K562 (cell line): ENCODE results near the gene SH3TC1. TPM values are rescaled to one million over a fixed set of nuclear protein-coding genes. Genes with fewer than 3 reads are reported as not detected.
A peak's percentile ranks its signal among the peaks of the same experiment; 100 is the strongest.

Source experiments
- ATF7 ChIP-seq: fragments of 450-650 bp; IDR thresholded peaks from 2 replicates; pipeline ENCODE4 v1.7.1; 2014; ENCODE audit warnings: mild to moderate bottlenecking, moderate library complexity
- BRD9 ChIP-seq: fragments of 450-650 bp; IDR thresholded peaks from 2 replicates; pipeline ENCODE4 v1.6.1; 2018; ENCODE audit warnings: low read depth; ENCODE audit not compliant: partially characterized antibody
- CAMTA2 ChIP-seq: fragments of 250-450 bp; sonication (Bioruptor Pico); conservative IDR thresholded peaks from 2 replicates; pipeline ENCODE4 v1.5.1; 2022
- CBX1 ChIP-seq: sonication (generic); IDR thresholded peaks from 2 replicates; pipeline ENCODE4 v1.6.1; 2016; ENCODE audit warnings: antibody characterized with exemption, low read depth, mild to moderate bottlenecking
- CBX5 ChIP-seq: IDR thresholded peaks from 2 replicates; pipeline ENCODE4 v1.6.1; 2014; ENCODE audit warnings: low read depth, borderline replicate concordance
- CHD1 ChIP-seq: fragments of 200-600 bp; sonication (generic); IDR thresholded peaks from one replicate; pipeline ENCODE4 v1.6.1; 2012; ENCODE audit warnings: mild to moderate bottlenecking, moderate library complexity, low read length, inconsistent platforms
- DLX4 ChIP-seq: fragments of 250-450 bp; sonication (Bioruptor Pico); IDR thresholded peaks from 2 replicates; pipeline ENCODE4 v1.6.1; 2021; ENCODE audit warnings: mild to moderate bottlenecking
- EWSR1 ChIP-seq: fragments of 450-650 bp; IDR thresholded peaks from 2 replicates; pipeline ENCODE4 v1.6.1; 2018; ENCODE audit warnings: borderline replicate concordance, mild to moderate bottlenecking, low read depth, moderate library complexity; ENCODE audit not compliant: partially characterized antibody
- KAT8 ChIP-seq: fragments of 450-650 bp; IDR thresholded peaks from 2 replicates; pipeline ENCODE4 v1.6.1; 2016; ENCODE audit warnings: low read depth, mild to moderate bottlenecking
- L3MBTL2 ChIP-seq: fragments of 450-650 bp; IDR thresholded peaks from 2 replicates; pipeline ENCODE4 v1.6.1; 2016; ENCODE audit warnings: mild to moderate bottlenecking, moderate library complexity
- NBN ChIP-seq: fragments of 450-650 bp; IDR thresholded peaks from 2 replicates; pipeline ENCODE4 v1.6.1; 2016; ENCODE audit warnings: low read depth, mild to moderate bottlenecking
- NFE2L1 ChIP-seq: fragments of 450-650 bp; IDR thresholded peaks from 2 replicates; pipeline ENCODE4 v1.6.1; 2016; ENCODE audit warnings: missing genetic modification characterization, low read depth, mild to moderate bottlenecking, missing compliant biosample characterization, moderate library complexity, borderline replicate concordance
- NFRKB ChIP-seq: fragments of 450-650 bp; IDR thresholded peaks from 2 replicates; pipeline ENCODE4 v1.6.1; 2016; ENCODE audit warnings: low read depth
- POLR3G ChIP-seq: IDR thresholded peaks from 2 replicates; pipeline ENCODE4 v1.6.1; 2011; ENCODE audit not compliant: insufficient read length, insufficient replicate concordance; ENCODE audit errors: extremely low read depth
- RAD21 ChIP-seq, 2 experiments: fragments of 250-450 bp in 1 of 2; fragments of 450-650 bp in 1 of 2; sonication (Bioruptor Pico) in 1 of 2; formaldehyde crosslinking in 1 of 2; IDR thresholded peaks in 1 of 2; conservative IDR thresholded peaks in 1 of 2; 2 replicates each; pipeline versions ENCODE4 v1.4.0 to v1.8.0; 2020 to 2022; ENCODE audit warnings: mild to moderate bottlenecking in 2 of 2, moderate library complexity in 1 of 2
- RBM39 ChIP-seq: fragments of 200-400 bp; formaldehyde crosslinking; optimal IDR thresholded peaks from 2 replicates; pipeline ENCODE3; 2018; ENCODE audit warnings: low read depth, low read length
- RCOR1 ChIP-seq, 2 experiments: IDR thresholded peaks; 2 replicates each; pipeline ENCODE4 v1.6.1; 2012; ENCODE audit warnings: low read depth in 2 of 2, low read length in 2 of 2, borderline replicate concordance in 1 of 2, improper control_type of control experiment in 1 of 2
- SRSF1 ChIP-seq: fragments of 200-400 bp; formaldehyde crosslinking; IDR thresholded peaks from 2 replicates; pipeline ENCODE4 v1.6.1; 2017; ENCODE audit warnings: mild to moderate bottlenecking, low read depth, low read length, moderate library complexity
- STAT5B ChIP-seq: fragments of 250-450 bp; sonication (Bioruptor Pico); IDR thresholded peaks from 2 replicates; pipeline ENCODE4 v1.8.0; 2021; ENCODE audit warnings: mild to moderate bottlenecking, inconsistent platforms
- THRAP3 ChIP-seq: fragments of 450-650 bp; IDR thresholded peaks from 2 replicates; pipeline ENCODE4 v1.6.1; 2016; ENCODE audit warnings: mild to moderate bottlenecking, inconsistent platforms, borderline replicate concordance
- TRIM25 ChIP-seq: fragments of 450-650 bp; IDR thresholded peaks from 2 replicates; pipeline ENCODE4 v1.7.0; 2016; ENCODE audit warnings: borderline replicate concordance
- UBTF ChIP-seq, 2 experiments: IDR thresholded peaks; 2 replicates each; pipeline ENCODE4 v1.6.1; 2012; ENCODE audit warnings: improper control_type of control experiment in 2 of 2, low read depth in 2 of 2, low read length in 2 of 2, borderline replicate concordance in 1 of 2
- XRCC4 ChIP-seq: IDR thresholded peaks from one replicate; pipeline ENCODE4 v1.6.1; 2011; ENCODE audit not compliant: insufficient read depth, insufficient read length; ENCODE audit errors: extremely low read depth
- ZFX ChIP-seq: sonication (generic); formaldehyde crosslinking; IDR thresholded peaks from 2 replicates; pipeline ENCODE4 v1.8.0; 2022; ENCODE audit warnings: mild to moderate bottlenecking, missing genetic modification reagents, moderate library complexity
- ZNF23 ChIP-seq: fragments of 250-450 bp; sonication (Bioruptor Pico); IDR thresholded peaks from 2 replicates; pipeline ENCODE4 v1.4.0; 2020; ENCODE audit warnings: mild to moderate bottlenecking
- ZNF316 ChIP-seq: fragments of 450-650 bp; IDR thresholded peaks from 2 replicates; pipeline ENCODE4 v1.6.1; 2016
- polyA plus RNA-seq, 8 experiments: library from polyadenylated mRNA; depleted of rRNA in 4 of 8; stranded (reverse) in 5 of 8; unstranded in 3 of 8; fragments of >200 nt; fragmentation: Nextera tagmentation in 2 of 8; fragmentation: Illumina TruSeq in 1 of 8; extraction: Ambion mirVana in 2 of 8; extraction: Trizol in 1 of 8; gene quantifications; 2 replicates each; pipeline versions ENCODE4 v1.2.1 to v1.2.3, GENCODE V29; 2011 to 2014; ENCODE audit warnings: inconsistent platforms in 1 of 8, missing spikeins in 1 of 8
- total RNA-seq, 7 experiments: library from RNA; depleted of rRNA in 6 of 7; stranded (reverse); fragments of >200 nt in 6 of 7; fragmentation: Illumina TruSeq in 2 of 7; extraction: Trizol in 2 of 7; gene quantifications; 2 replicates each; pipeline versions ENCODE4 v1.2.1 to v1.2.3, GENCODE V29; 2011 to 2021; ENCODE audit warnings: low replicate concordance in 1 of 7

Gene SH3TC1
- total and polyA plus RNA-seq, 9 of the 15 experiments (the other 6 are each of a cell fraction or from before 2014, with no cell fraction given) = 0.04 to 2.1 (median 0.48) TPM; not detected in 1

- TF ChIP-seq CBX1 (no peak), POLR3G (no peak), SRSF1 (no peak), ZFX (CRISPR knock-in tag) (no peak; the same call in 1 of the 2 replicates), ATF7 (no peak), NFRKB (no peak), BRD9 (no peak), RCOR1 (IDR thresholded peaks at IDR 0.05; ENCODE audit: borderline replicate concordance in 1 of 2, low read depth in 2 of 2, low read length in 2 of 2) (no peak), XRCC4 (no peak), EWSR1 (no peak), ZNF23 (CRISPR knock-in tag) (no peak), RBM39 (no peak), NBN (no peak), DLX4 (CRISPR knock-in tag) (no peak), L3MBTL2 (no peak), ZNF316 (peak; percentile 12; the same call in 1 of the 2 replicates), CBX5 (no peak), RAD21 (CRISPR knock-in tag; conservative IDR thresholded peaks at IDR 0.05 in 1 of 2, IDR thresholded peaks at IDR 0.05 in 1 of 2) (no peak), CAMTA2 (no peak), NFE2L1 (no peak; the same call in 1 of the 2 replicates), KAT8 (no peak), CHD1 (no peak), THRAP3 (no peak), STAT5B (peak; percentile 69), UBTF (IDR thresholded peaks at IDR 0.05; ENCODE audit: borderline replicate concordance in 1 of 2, low read depth in 2 of 2, low read length in 2 of 2) (no peak), TRIM25 (no peak)
Measured at GRCh38 chr4:8242782-8243560, 43.9 kb downstream of the SH3TC1 start (continued).
